GM18511 (cell line): ENCODE results near the gene MSMB.

Experiments
- ATAC-seq: cut with Tn5 transposase; IDR thresholded peaks from one replicate; pipeline ENCODE4 v1.9.1; 2021; ENCODE audit warnings: mild to moderate bottlenecking, moderate library complexity; ENCODE audit not compliant: unreplicated experiment

The MSMB gene

GRCh38 chr10:46035923-46036849, 9.9 kb downstream of the MSMB start:
- no peak for ATAC-seq

- no peak for ATAC-seq
Measured at GRCh38 chr10:46033602-46034011, 12.5 kb downstream of the MSMB start.

GRCh38 chr10:46031648-46032532, 14.2 kb downstream of the MSMB start:
- no peak for ATAC-seq

- ATAC-seq: peak; percentile 97
Measured at GRCh38 chr10:46030091-46030937, 15.8 kb downstream of the MSMB start, which contains the start of gene NCOA4. Gene NCOA4 (minus strand): TSS chr10:46030623. CDS start chr10:46016680, 13,943 bp downstream.

GRCh38 chr10:46029461-46030030, 16.5 kb downstream of the MSMB start:
- ATAC-seq: no peak

- ATAC-seq: peak; percentile 51
Measured at GRCh38 chr10:46028584-46029460, 17.2 kb downstream of the MSMB start.

GRCh38 chr10:46026106-46026505, 20.0 kb downstream of the MSMB start:
- no peak for ATAC-seq

- ATAC-seq: no peak
Measured at GRCh38 chr10:46025406-46025805, 20.7 kb downstream of the MSMB start.

GRCh38 chr10:46024948-46025347, 21.1 kb downstream of the MSMB start:
- ATAC-seq: no peak

GRCh38 chr10:46022978-46023702, 22.9 kb downstream of the MSMB start:
- peak; percentile 85 for ATAC-seq

- no peak for ATAC-seq
Measured at GRCh38 chr10:46020344-46020657, 25.8 kb downstream of the MSMB start.

GRCh38 chr10:46019569-46020343, 26.3 kb downstream of the MSMB start:
- ATAC-seq: peak; percentile 22

- no peak for ATAC-seq
Measured at GRCh38 chr10:46019177-46019528, 26.9 kb downstream of the MSMB start.

GRCh38 chr10:46018453-46019176, 27.5 kb downstream of the MSMB start:
- no peak for ATAC-seq

- ATAC-seq: no peak
Measured at GRCh38 chr10:46017733-46018132, 28.3 kb downstream of the MSMB start.

GRCh38 chr10:46016811-46017210, 29.3 kb downstream of the MSMB start:
- no peak for ATAC-seq

GRCh38 chr10:46016190-46016589, 29.9 kb downstream of the MSMB start:
- no peak for ATAC-seq
